ENCODE data around the gene SLC45A1.

SLC45A1 gene

DNA sequence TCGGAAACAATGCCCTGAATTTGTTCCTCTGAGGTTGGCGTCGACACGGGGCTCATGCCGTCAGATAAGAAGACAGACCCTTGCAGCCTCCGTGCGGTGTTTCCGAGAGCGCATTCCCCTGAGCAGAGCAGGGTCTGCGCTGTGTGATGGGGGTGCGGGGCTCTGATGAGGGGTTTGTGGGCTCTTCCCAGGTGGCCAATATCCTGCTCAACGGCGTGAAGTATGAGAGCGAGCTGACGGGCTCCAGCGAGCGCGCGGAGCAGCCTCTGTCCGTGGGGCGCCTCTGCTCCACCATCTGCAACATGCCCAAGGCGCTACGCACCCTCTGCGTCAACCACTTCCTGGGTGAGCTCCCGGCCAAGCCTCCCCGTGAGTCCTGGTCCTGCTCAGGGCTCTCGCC, 17.3 kb downstream of the SLC45A1 start:
- DNase-seq (ENCODE audit: low read depth in 2 of 2), result no peak

DNA sequence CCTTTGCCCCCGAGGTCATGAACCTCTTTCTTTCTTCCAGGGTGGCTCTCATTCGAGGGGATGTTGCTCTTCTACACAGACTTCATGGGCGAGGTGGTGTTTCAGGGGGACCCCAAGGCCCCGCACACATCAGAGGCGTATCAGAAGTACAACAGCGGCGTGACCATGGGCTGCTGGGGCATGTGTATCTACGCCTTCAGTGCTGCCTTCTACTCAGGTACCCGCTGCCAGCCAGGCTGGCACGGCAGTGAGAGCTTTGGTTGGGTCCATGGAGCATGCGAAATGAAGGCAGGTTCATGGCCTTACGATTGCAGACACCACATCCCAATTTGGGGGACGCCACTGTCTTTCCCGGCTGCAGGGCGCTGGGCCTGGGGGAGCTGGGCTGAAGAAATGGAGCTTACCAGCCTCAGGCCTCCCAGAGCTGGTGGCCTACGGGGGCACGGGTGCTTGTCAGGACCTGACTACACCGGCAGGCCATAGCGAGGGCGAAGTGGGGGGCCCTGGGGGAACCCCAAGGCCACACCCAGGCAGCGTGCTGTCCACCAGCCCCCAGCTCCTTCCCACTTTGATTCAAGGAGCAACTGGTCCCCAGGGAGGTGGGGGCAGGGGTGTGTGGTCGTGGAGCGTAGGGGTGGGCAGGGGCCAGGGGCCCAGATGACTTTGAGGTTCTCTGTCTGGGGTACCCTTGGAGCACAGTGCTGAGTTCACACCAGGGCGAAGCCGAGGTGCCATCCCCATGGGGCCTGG, 20.0 kb downstream of the SLC45A1 start:
- no peak for DNase-seq (ENCODE audit: low read depth in 2 of 2)

DNA sequence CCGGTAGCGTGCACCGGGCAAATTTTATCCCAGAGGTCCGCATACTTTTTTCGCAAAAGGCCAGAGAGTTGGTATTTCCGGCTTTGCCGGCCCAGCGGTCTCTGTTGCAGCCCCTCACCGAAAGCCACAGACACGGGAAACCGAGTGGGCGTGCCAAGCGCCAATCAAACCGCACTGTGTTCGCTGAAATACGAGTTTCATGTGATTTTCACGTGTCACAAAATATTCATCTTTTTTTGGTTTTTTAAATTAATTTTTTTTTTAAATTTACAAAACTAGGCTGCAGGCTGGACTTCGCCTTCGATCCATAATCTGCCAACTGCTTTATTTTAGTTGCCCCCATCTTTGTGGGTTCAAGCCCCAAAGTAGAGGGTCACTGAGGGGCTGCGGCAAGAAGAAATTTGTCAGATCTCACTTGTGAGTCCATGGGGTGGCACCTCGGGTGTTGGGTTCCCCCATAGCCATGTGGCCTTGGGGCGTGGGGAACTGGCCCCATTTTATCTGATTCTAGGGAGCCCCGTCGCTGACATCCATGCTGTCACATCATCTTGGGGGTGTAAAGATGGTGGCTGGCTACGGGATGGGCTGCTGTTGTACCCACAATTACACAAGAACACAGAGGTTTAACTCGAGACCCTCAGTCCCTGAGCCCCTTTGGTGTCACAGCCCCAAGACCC, 20.8 kb downstream of the SLC45A1 start:
- no peak for DNase-seq (ENCODE audit: low read depth in 2 of 2)

DNA sequence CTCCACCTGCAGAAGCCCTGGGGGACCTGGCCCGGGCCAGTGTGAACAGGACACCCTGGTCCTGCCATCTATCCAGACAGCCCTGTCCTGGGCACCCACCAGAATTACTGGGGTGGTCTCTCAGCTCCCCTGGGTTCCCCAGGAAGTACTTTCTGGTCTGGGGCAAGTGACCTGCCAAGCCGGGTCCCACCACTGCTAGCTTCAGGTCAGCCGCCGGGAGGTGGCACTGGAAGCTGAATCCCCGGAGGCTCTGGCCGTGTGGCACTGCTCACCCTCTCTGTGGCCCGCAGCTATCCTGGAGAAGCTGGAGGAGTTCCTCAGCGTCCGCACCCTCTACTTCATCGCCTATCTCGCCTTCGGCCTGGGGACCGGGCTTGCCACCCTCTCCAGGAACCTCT, 21.3 kb downstream of the SLC45A1 start:
- no peak for DNase-seq (ENCODE audit: low read depth in 2 of 2)

DNA sequence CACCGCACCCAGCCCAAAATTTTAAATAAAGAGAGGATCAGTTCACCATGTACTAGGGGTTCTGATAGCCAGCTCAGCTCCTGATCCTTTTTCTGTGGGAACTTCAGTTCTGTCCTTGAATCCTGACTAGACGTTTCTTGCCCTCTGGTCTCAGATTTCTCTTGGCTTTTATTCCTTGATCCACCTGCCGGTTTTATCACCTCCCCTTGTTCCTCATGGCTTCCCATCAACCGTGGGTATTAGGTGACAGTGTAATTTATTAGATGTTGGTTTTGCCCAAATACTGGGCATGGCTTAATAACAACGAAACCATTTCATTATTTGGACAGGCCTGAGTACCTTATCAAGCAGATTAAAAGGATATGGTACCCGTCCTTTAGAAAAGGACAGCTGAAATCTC, 22.5 kb downstream of the SLC45A1 start:
- no peak for DNase-seq (ENCODE audit: low read depth in 2 of 2)

DNA sequence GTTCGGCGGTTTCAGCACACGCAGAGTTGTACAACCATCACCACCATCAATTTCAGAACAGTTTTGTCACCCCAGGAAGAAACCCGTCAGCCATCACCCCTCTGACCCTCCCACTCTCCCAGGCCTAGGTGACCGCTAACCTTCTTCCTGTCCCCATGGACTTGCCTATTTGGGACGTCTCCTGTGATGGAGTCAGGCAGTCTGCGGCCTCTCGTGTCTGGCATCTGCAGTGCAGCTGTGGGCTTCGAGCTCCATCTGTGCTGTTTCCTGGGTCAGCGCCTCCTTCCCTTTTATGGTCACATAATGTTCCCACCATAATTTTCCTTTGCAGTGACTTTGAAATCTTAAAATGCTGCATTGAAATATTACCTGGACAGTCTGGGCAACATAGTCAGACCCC, 24.4 kb downstream of the SLC45A1 start:
- DNase-seq (ENCODE audit: low read depth in 2 of 2), result no peak

DNA sequence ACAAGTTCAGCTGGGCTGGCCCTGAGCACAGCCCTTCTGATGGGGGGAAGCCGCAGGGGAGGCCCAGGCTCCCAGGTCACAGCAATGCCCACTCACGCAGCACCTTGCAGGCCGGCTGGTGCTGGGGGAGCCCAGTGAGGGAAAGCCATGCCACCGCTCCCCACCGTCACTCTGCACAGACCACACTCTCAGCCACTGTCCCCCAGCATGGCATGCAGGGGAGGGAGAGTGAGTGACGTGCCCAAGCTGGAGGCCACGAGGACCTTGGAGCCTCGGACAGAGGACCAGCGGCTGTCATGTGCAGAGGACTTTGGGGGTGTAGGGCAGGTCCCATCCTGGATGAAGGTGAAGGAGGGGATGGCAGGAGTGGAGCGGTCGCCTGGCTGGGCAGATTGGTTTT, 25.1 kb downstream of the SLC45A1 start:
- DNase-seq (ENCODE audit: low read depth in 2 of 2), result no peak

DNA sequence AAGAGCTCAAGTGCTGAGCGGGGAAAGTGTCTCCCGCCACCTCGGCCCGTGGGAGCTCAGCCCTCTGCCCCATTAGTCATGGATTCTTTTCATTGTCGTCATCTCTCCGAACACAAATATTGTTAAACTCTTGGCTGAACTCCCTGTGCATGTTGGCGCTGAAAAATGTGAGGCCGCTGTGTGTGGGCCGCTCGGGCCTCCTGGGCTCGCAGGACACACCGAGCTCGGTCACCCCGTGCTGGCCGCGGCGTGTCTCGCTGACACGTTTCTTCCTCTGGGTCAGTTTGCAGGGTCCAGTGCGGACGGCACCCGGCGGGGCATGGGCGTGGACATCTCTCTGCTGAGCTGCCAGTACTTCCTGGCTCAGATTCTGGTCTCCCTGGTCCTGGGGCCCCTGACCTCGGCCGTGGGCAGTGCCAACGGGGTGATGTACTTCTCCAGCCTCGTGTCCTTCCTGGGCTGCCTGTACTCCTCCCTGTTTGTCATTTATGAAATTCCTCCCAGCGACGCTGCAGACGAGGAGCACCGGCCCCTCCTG, 25.6 kb downstream of the SLC45A1 start:
- DNase-seq (ENCODE audit: low read depth in 2 of 2), result no peak

DNA sequence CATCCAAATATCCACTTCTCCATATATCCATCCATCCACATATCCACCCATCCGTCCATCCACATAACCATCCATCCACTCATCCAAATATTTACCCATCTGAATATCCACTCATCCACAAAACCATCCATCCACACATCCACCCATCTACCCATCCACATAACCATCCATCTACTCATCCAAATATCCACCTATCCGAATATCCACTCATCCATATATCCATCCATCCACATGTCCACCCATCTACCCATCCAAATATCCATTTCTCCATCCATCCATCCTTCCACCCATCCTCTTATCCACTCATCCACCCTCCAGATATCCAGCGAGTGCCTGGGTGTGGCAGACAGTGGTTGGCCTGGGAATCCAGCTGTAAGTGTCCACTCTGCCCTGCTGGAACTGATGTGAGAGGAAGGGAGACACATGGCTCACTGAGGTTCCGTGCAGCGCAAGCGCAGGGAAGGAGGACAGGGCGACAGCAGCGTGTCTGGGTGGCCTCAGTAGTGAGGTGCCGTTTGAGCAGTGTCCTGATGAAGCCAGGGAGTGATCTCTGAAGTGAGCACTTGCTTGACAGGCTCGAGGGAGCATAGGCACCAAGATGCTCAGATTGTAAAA, 27.1 kb downstream of the SLC45A1 start:
- DNase-seq (ENCODE audit: low read depth in 2 of 2), result no peak

DNA sequence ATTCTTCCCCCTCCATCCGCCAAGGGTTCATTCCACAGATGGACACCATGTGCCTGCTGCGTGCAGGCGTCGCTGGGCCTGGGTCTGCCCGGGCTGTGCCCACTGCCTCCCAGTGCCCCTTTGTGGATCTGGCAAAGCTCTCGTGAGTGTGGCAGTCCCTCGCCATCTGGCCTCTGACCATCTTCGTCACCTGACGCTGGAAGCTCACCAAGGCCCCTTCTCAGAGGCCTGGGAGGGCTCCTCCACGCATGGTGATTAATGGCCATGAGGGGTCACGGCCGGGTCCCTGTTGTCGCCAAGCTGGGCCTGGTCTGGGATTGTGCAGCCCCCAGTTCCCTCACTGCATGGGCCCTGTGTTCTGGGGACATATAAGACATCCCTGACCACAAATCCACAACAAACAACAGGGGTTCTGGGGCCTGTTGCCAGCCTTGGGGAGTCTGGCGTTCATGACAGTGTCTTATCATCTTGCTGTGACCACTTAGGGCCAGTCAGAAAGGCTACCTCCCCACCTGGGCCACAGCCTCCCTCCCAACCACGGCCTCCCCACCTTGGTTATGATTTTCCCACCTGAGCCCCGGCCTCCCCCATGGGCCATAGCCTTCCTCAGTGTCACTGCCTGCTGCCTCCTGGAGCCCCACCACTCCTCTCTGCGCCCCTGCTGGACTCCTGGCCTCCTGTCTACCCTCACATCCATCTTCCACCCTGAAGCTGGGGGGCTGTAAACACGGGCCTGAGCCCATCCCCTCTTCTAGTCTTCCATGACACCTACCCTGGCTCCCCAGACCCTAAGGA, 27.9 kb downstream of the SLC45A1 start:
- DNase-seq (ENCODE audit: low read depth in 2 of 2), result no peak

DNA sequence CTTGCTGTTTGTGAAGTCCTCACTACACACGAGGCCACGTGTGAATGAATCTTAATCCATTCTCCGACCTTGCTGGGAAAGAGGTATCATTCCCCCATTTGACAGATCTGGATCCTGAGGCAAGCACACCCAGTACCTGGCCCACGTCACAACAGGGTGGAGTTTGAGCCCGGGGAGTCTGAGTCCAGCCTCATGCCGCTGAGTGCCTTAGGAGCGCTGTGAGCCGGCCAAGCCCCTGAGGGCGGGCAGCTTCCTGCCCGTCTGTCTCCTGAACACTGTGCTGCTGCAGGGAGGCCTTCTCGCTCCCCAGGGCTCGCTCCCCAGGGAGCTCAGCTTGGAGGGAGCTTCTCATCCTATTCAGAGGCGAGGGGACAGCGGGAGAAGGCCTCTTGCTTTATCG, 29.7 kb downstream of the SLC45A1 start:
- no peak for DNase-seq (ENCODE audit: low read depth in 2 of 2)

DNA sequence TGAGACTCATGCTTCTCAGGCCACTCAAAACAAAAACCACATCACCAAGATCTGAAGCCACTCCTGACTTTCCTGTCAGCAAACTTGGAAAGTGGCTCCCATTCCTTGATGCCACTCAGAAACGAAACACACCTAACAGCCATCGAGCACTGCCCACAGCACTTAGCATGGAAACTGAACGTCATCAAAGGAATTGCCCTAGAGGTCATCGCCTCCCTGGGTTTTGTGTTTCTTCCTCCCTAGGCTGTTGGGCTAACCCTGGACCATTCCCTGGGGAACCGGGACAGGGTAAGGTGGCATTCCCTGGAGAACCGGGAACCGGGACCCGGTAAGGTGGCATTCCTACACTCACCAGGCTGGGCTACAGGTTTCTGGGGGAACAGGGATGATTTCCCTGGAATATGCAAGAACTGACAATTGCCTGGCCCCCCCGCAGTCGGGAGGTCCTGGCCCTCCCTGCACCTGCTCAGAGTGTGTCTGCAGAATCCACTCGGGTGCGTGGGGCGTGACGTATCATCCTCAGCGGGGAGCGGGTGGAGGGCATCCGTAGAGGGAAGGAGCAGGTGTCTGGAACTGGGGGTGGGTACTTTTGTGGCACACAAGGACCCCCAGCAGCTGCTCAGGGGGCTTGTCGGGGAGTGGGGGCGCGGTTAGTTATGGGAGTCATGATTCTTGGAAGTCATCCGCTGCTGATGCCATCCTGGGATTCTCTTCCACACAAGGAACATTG, 30.3 kb downstream of the SLC45A1 start:
- DNase-seq (ENCODE audit: low read depth in 2 of 2), result no peak

DNA sequence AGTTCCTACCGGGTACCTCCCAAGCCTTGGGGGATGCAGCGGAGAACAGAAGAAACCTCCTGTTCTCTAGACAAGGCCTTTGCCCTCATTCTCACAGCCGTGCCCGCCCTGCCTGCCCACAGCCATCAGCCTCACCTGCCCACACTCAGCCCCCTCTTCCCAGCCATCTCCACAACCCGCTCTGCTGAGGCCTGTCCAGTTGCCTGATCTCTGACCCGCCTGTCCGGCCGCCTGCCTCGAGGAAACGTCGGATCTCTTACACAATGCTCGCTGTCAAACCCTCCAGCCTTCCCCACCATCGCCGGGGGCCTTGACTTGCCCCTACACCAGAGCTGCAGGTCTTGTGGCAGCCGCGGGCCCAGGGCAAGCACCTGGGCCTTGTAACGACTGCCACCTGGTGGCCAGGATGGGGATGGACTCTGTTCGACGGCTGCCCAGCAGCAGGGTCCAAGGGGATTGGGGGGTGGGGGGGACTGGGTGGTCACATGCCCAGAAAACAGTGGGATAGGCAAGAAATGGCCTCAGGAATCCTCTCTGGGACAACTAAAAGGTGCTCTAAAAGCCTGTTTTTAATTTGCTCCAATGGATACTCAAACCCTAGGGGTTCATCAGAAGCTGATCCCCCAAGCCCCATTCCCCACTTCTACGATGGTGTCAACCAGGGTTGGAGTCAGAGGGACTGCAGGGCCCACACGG, 31.0 kb downstream of the SLC45A1 start:
- DNase-seq (ENCODE audit: low read depth in 2 of 2), result peak; percentile 24 to 47

DNA sequence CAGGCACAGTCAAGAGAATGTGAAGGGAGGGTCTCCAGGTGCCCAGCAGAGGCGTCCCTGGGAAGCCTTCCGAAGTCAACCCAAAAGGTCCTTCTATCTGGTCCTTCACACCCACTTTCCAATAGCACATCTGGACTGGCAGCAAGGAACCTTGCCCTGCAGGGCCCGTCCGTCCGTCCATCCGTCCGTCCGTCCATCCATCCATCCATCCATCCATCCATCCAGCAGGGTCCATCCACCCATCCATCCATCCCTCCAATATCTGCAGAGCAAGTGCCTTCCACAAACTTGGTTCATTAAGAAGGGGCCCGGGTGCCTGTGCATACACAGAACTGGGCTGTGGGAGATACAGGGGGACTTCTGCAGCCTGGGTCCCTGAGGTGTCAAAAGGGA, 31.6 kb downstream of the SLC45A1 start:
- no peak for DNase-seq (ENCODE audit: low read depth in 2 of 2)

DNA sequence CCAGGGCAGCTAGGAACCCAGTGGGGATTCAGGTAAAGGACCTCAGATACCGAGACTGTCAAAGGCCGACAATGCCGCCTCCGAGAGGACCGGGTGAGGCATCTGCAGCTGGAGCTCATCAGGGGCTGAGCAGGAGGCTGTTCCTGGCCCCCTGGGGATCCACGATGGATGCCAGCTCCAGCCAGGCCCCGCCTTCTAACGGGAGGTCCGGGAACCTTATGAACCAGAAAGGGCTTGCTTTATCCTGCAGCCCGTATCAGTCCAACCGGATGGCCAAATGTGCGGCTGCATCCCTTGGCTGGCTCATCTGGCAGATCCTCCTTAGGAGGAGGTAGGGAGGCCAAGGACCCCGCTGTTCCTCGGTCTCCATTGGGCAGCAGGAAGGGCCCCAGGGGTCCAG, 32.0 kb downstream of the SLC45A1 start:
- DNase-seq (ENCODE audit: low read depth in 2 of 2), result no peak

DNA sequence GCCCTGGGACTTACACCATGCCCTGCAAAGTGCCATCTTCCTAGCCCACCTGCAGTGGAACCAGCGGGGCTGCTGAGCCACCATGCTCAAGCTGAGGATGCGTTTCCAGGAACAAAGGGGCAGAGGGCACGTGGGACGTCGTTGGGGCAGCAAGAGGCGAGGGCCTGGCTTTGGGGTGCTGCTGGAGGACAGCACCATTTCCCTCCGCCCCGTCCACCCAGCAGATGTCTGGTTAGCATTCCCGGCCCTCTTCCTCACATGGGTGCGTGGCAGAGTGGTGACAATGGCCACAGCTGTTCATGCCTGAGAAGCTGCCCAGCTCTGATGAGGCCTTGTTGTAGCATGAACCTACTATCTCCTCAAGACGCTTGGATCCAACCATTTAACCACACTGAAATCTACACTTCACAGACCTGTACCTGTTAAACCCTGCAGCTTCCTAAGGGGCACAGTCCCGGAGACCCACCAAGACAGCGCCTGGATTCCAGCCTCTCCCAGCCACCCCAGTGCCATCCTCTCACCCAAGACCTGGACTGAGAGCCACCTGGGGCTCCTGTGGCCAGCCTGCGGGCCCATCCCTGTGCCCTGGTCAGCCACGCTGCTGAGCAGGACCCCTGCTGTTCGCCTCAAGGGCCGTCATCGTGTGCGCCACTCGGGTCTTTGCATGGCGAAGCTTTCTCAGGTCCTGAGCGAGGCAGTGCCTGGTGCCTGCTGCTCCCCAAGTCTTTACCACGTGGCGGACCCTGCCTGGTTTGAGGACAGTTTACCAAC, 33.2 kb downstream of the SLC45A1 start:
- no peak for DNase-seq (ENCODE audit: low read depth in 2 of 2)

DNA sequence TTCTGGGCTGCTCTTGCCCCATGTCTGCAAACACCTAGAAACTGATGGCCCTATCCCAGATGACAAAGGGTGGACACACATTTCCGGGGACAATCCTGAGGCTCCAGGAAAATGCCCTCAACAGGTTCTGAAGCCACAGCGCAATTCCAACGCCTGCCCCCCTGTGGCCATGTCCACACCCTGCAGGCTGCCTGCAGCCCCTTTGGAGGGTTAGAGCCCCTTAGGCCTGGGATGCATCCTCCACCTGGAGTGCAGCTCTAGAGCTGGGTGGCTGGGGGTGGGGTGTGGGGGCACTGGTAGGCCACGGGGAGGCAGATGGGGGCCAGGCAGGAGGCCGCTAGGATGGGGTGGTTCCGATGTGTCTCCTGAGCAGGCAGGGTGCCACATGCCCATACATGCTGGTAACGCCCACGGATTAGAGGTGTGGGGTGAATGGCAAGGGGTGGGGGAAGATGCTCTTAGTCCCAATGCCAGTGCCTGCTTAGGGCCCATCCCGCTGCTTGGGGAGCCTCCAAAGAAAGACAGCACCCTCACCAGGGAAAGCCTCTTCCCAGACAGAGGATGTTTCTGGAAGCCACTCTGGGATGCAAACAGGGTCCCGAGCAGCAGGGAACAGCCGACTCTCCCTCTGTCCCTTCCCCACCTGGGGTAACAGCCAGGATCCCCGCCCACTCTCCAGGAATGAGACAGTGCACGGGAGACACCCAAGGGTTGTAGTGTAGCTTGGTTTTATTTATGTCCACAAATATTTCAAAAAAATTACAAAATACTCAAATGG, 34.0 kb downstream of the SLC45A1 start:
- no peak for DNase-seq (ENCODE audit: low read depth in 2 of 2)

DNA sequence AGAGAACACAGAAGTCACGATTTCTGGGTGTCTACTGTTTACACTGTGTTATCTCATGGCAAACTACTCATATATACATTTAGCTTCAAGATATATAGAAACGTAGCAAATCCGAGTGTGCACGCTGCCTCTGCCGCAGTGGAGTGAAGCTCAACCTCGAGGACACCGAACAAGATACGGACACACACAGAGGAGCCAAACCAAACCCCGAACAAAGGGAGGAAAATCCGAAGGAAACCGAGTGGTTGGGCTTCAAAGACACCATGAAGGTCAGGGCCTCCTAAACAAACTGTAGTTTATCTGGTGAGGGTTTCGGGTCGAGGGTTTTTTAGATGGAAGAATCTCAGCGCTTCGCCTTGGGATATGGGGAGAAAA, 34.5 kb downstream of the SLC45A1 start:
- no peak for DNase-seq (ENCODE audit: low read depth in 2 of 2)
